Transverse colon (tissue), 3 donors: ENCODE results near the gene EYS.

Experiments
- POLR2A ChIP-seq: fragments of 450-650 bp; IDR thresholded peaks from one replicate; pipeline ENCODE4 v1.6.1; 2016; ENCODE audit warnings: antibody characterized with exemption, mild to moderate bottlenecking, moderate library complexity
- TF ChIP-seq, protein P1 (sequence below), 5 experiments: fragments of 200-600 bp in 3 of 5; fragments of 450-650 bp in 2 of 5; sonication (generic) in 3 of 5; IDR thresholded peaks; 1 replicate in 2 of 5; 2 replicates in 3 of 5; pipeline ENCODE4 v1.5.1; 2016 to 2017; ENCODE audit warnings: antibody characterized with exemption in 5 of 5, inconsistent platforms in 3 of 5, mild to moderate bottlenecking in 2 of 5, moderate library complexity in 1 of 5

DNA sequence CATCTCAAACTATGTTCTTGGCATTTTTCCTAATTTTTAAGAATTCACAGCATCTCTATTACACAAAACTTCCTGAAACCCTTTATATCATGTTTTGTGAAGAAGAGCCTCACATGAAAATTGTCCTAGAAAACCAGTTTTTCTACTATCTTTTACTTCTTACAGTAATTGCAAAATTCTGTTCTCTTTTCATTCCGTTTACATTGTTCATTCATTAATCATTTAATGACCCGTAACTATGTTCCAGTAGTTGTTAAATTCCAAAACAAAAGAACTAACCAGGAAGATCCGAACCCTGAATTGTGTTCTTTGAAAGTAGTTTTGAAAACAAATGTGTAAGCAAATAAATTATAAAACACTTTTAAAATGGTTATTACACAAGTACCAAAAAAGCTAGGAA lies 597.0 kb downstream of the EYS start:
- TF ChIP-seq, protein P1, sequence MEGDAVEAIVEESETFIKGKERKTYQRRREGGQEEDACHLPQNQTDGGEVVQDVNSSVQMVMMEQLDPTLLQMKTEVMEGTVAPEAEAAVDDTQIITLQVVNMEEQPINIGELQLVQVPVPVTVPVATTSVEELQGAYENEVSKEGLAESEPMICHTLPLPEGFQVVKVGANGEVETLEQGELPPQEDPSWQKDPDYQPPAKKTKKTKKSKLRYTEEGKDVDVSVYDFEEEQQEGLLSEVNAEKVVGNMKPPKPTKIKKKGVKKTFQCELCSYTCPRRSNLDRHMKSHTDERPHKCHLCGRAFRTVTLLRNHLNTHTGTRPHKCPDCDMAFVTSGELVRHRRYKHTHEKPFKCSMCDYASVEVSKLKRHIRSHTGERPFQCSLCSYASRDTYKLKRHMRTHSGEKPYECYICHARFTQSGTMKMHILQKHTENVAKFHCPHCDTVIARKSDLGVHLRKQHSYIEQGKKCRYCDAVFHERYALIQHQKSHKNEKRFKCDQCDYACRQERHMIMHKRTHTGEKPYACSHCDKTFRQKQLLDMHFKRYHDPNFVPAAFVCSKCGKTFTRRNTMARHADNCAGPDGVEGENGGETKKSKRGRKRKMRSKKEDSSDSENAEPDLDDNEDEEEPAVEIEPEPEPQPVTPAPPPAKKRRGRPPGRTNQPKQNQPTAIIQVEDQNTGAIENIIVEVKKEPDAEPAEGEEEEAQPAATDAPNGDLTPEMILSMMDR (IDR thresholded peaks at IDR 0.05) = no peak
- no peak for TF ChIP-seq POLR2A
